ENCODE data around the gene PARD3.

DNA sequence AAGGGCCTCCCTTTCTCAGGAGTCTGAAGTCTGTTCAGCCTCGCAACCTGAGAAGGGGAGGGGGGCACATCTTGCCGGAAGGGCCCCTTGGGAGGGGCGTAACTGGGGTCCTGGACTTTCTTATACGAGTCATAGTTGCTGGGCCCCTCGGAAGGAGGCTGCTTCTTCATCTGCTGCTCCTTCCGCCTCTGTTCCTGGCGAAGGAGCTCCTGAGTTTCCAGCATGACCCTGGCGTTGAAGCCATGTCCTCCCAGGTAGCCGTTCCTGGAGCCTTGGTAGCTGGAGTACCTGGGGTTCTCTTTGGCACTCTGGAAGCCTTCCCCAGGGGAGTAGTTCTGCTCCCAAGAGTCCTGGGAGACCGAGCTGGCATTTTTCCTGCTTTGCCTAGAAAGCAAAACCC, 703.9 kb downstream of the PARD3 start:
- TF ChIP-seq, protein P1, sequence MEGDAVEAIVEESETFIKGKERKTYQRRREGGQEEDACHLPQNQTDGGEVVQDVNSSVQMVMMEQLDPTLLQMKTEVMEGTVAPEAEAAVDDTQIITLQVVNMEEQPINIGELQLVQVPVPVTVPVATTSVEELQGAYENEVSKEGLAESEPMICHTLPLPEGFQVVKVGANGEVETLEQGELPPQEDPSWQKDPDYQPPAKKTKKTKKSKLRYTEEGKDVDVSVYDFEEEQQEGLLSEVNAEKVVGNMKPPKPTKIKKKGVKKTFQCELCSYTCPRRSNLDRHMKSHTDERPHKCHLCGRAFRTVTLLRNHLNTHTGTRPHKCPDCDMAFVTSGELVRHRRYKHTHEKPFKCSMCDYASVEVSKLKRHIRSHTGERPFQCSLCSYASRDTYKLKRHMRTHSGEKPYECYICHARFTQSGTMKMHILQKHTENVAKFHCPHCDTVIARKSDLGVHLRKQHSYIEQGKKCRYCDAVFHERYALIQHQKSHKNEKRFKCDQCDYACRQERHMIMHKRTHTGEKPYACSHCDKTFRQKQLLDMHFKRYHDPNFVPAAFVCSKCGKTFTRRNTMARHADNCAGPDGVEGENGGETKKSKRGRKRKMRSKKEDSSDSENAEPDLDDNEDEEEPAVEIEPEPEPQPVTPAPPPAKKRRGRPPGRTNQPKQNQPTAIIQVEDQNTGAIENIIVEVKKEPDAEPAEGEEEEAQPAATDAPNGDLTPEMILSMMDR (conservative IDR thresholded peaks at IDR 0.05; ENCODE audit: low read length), result no peak
- no peak for TF ChIP-seq EZH2phosphoT487 (IDR thresholded peaks at IDR 0.05; ENCODE audit: borderline replicate concordance)

Measured in Loucy (cell line).